HG03342 (cell line): Measurements from ENCODE around the gene NEK5.
"Not testable (repeated sequence)": the region's sequence is repeated elsewhere in the genome, so short reads cannot be mapped to it uniquely, and the experiment has no call there.

Experiments used
- ATAC-seq: cut with Tn5 transposase; IDR thresholded peaks from one replicate; pipeline ENCODE4 v1.9.1; 2021; ENCODE audit warnings: mild to moderate bottlenecking, moderate library complexity; ENCODE audit not compliant: unreplicated experiment

The NEK5 gene

GRCh38 chr13:52082601-52083000 lies 46.3 kb downstream of the NEK5 start:
- ATAC-seq: no peak

- not testable (repeated sequence) for ATAC-seq
Observed at GRCh38 chr13:52079891-52080290, 49.0 kb downstream of the NEK5 start.

GRCh38 chr13:52070929-52071523 lies 57.8 kb downstream of the NEK5 start:
- no peak for ATAC-seq

GRCh38 chr13:52067237-52067636 lies 61.6 kb downstream of the NEK5 start:
- no peak for ATAC-seq

GRCh38 chr13:52061587-52061986 lies 67.3 kb downstream of the NEK5 start:
- ATAC-seq: no peak

- ATAC-seq: not testable (repeated sequence)
Observed at GRCh38 chr13:52061064-52061463, 67.8 kb downstream of the NEK5 start.

- ATAC-seq: no peak
Observed at GRCh38 chr13:52053460-52053859, 75.4 kb downstream of the NEK5 start.

GRCh38 chr13:52051400-52051799 lies 77.5 kb downstream of the NEK5 start:
- no peak for ATAC-seq

GRCh38 chr13:52048516-52048915 lies 80.4 kb downstream of the NEK5 start:
- ATAC-seq: no peak

- no peak for ATAC-seq
Observed at GRCh38 chr13:52047463-52047862, 81.4 kb downstream of the NEK5 start.

- ATAC-seq: no peak
Observed at GRCh38 chr13:52043675-52044074, 85.2 kb downstream of the NEK5 start.

- no peak for ATAC-seq
Observed at GRCh38 chr13:52036037-52036436, 92.8 kb downstream of the NEK5 start.

GRCh38 chr13:52034616-52035226 lies 94.2 kb downstream of the NEK5 start:
- ATAC-seq: no peak

- no peak for ATAC-seq
Observed at GRCh38 chr13:52033039-52033438, 95.8 kb downstream of the NEK5 start.

- not testable (repeated sequence) for ATAC-seq
Observed at GRCh38 chr13:52030401-52030800, 98.5 kb downstream of the NEK5 start.

GRCh38 chr13:52029569-52029968 lies 99.3 kb downstream of the NEK5 start:
- ATAC-seq: no peak

GRCh38 chr13:52027832-52028231 lies 101.0 kb downstream of the NEK5 start:
- no peak for ATAC-seq

- ATAC-seq: no peak
Observed at GRCh38 chr13:52026246-52026626, 102.6 kb downstream of the NEK5 start.

- ATAC-seq: no peak
Observed at GRCh38 chr13:52025475-52026245, 103.2 kb downstream of the NEK5 start.

GRCh38 chr13:52024481-52024880 lies 104.4 kb downstream of the NEK5 start, which contains the start of gene UTP14C:
Gene UTP14C (plus strand): TSS chr13:52024691. CDS start chr13:52028805, 4,114 bp downstream.
- ATAC-seq: no peak

- no peak for ATAC-seq
Observed at GRCh38 chr13:52022356-52022755, 106.5 kb downstream of the NEK5 start.

- ATAC-seq: no peak
Observed at GRCh38 chr13:52020191-52020590, 108.7 kb downstream of the NEK5 start.
